ENCODE measurements around the gene FBXW2.

FBXW2 gene

GRCh38 chr9:120783602-120784047 lies 9.6 kb downstream of the FBXW2 start:
- H3K79me2 ChIP-seq (ENCODE audit: insufficient read depth, low read length), result peaks cover 98% of the 10 kb centered on the region
- H3F3A ChIP-seq (ENCODE audit: low read depth), result no peaks in the 10 kb centered on the region
- peak overlapping the region; percentile 43 for H3K4me3 ChIP-seq (ENCODE audit: low read length, poor library complexity, severe bottlenecking)
- H3K4me2 ChIP-seq (ENCODE audit: low read depth, low read length, poor library complexity, severe bottlenecking), result peak overlapping the region; percentile 65
- peaks cover 29% of the 10 kb centered on the region for H4K20me1 ChIP-seq (ENCODE audit: insufficient read depth, low read length, poor library complexity, severe bottlenecking)
- no peaks in the 10 kb centered on the region for H3K9me3 ChIP-seq (ENCODE audit: insufficient read depth, low read depth, low read length)
- no peak overlapping the region for H3K9ac ChIP-seq (ENCODE audit: low read depth, low read length, poor library complexity, severe bottlenecking)
- no peak overlapping the region for H2AFZ ChIP-seq (ENCODE audit: low read length)
- no peaks in the 10 kb centered on the region for H3K27me3 ChIP-seq (ENCODE audit: insufficient read depth, low read length, poor library complexity, severe bottlenecking)
- no peaks in the 10 kb centered on the region for H3K9me2 ChIP-seq (replicated peaks; ENCODE audit: low read depth, low read length)
- H3K4me1 ChIP-seq (ENCODE audit: insufficient read depth, low read length, poor library complexity, severe bottlenecking), result peaks cover 48% of the 10 kb centered on the region
- H3K36me3 ChIP-seq (ENCODE audit: insufficient read depth, low read length), result peaks cover 25% of the 10 kb centered on the region
- TF ChIP-seq CTCF (conservative IDR thresholded peaks at IDR 0.05; ENCODE audit: low read length), result no peak
- no peak for TF ChIP-seq EZH2phosphoT487 (IDR thresholded peaks at IDR 0.05; ENCODE audit: borderline replicate concordance)

DNA sequence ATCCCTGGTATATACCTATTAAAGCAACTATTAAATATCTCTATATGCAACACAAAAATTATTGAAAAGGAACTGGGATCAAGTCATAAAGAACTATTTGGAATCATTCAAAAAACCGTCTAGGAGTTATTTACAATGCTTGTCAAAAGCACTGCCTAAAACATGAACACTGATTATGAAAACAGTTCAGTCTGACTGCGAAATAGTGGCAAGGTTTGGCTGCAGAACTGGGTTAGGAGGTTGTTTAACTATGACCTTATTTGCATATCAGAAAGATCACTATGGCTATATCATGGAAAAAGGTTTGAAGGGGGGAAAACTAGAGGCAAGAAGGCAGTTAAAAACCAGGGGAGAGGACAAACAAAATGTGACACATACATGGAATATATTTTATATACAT lies 12.0 kb downstream of the FBXW2 start:
- Histone ChIP-seq H3K36me3 (ENCODE audit: insufficient read depth, low read length) (peaks cover 38% of the 10 kb centered on the region), H3K27me3 (ENCODE audit: insufficient read depth, low read length, poor library complexity, severe bottlenecking) (no peaks in the 10 kb centered on the region), H2AFZ (ENCODE audit: low read length) (no peak overlapping the region), H3K79me2 (ENCODE audit: insufficient read depth, low read length) (peaks cover 79% of the 10 kb centered on the region), H3F3A (ENCODE audit: low read depth) (no peaks in the 10 kb centered on the region), H3K9ac (ENCODE audit: low read depth, low read length, poor library complexity, severe bottlenecking) (no peak overlapping the region), H3K9me2 (replicated peaks; ENCODE audit: low read depth, low read length) (no peaks in the 10 kb centered on the region), H3K4me2 (ENCODE audit: low read depth, low read length, poor library complexity, severe bottlenecking) (peak overlapping the region; percentile 18), H3K9me3 (ENCODE audit: insufficient read depth, low read depth, low read length) (no peaks in the 10 kb centered on the region), H3K4me3 (ENCODE audit: low read length, poor library complexity, severe bottlenecking) (no peak overlapping the region), H3K4me1 (ENCODE audit: insufficient read depth, low read length, poor library complexity, severe bottlenecking) (peaks cover 32% of the 10 kb centered on the region), H4K20me1 (ENCODE audit: insufficient read depth, low read length, poor library complexity, severe bottlenecking) (peaks cover 18% of the 10 kb centered on the region)
- TF ChIP-seq EZH2phosphoT487 (IDR thresholded peaks at IDR 0.05; ENCODE audit: borderline replicate concordance) (no peak), CTCF (conservative IDR thresholded peaks at IDR 0.05; ENCODE audit: low read length) (no peak)

- Histone ChIP-seq H3K9me3 (ENCODE audit: insufficient read depth, low read depth, low read length) (no peaks in the 10 kb centered on the region), H3K9ac (ENCODE audit: low read depth, low read length, poor library complexity, severe bottlenecking) (no peak overlapping the region), H3K4me2 (ENCODE audit: low read depth, low read length, poor library complexity, severe bottlenecking) (peak overlapping the region; percentile 18), H3K4me3 (ENCODE audit: low read length, poor library complexity, severe bottlenecking) (no peak overlapping the region), H3K36me3 (ENCODE audit: insufficient read depth, low read length) (peaks cover 40% of the 10 kb centered on the region), H3K27me3 (ENCODE audit: insufficient read depth, low read length, poor library complexity, severe bottlenecking) (no peaks in the 10 kb centered on the region), H3K4me1 (ENCODE audit: insufficient read depth, low read length, poor library complexity, severe bottlenecking) (peaks cover 24% of the 10 kb centered on the region), H2AFZ (ENCODE audit: low read length) (no peak overlapping the region), H4K20me1 (ENCODE audit: insufficient read depth, low read length, poor library complexity, severe bottlenecking) (peaks cover 11% of the 10 kb centered on the region), H3K9me2 (replicated peaks; ENCODE audit: low read depth, low read length) (no peaks in the 10 kb centered on the region), H3F3A (ENCODE audit: low read depth) (no peaks in the 10 kb centered on the region), H3K79me2 (ENCODE audit: insufficient read depth, low read length) (peaks cover 70% of the 10 kb centered on the region)
- TF ChIP-seq EZH2phosphoT487 (IDR thresholded peaks at IDR 0.05; ENCODE audit: borderline replicate concordance), result no peak
Observed at GRCh38 chr9:120780367-120780766, 12.8 kb downstream of the FBXW2 start.

GRCh38 chr9:120779227-120779626 lies 14.0 kb downstream of the FBXW2 start:
- TF ChIP-seq EZH2phosphoT487 (IDR thresholded peaks at IDR 0.05; ENCODE audit: borderline replicate concordance), result no peak
- no peak for TF ChIP-seq CTCF (conservative IDR thresholded peaks at IDR 0.05; ENCODE audit: low read length)
- Histone ChIP-seq H3K4me1 (ENCODE audit: insufficient read depth, low read length, poor library complexity, severe bottlenecking) (peaks cover 18% of the 10 kb centered on the region), H3F3A (ENCODE audit: low read depth) (no peaks in the 10 kb centered on the region), H3K36me3 (ENCODE audit: insufficient read depth, low read length) (peaks cover 43% of the 10 kb centered on the region), H3K9me2 (replicated peaks; ENCODE audit: low read depth, low read length) (no peaks in the 10 kb centered on the region), H4K20me1 (ENCODE audit: insufficient read depth, low read length, poor library complexity, severe bottlenecking) (peaks cover 8% of the 10 kb centered on the region), H3K79me2 (ENCODE audit: insufficient read depth, low read length) (peaks cover 59% of the 10 kb centered on the region), H3K27me3 (ENCODE audit: insufficient read depth, low read length, poor library complexity, severe bottlenecking) (no peaks in the 10 kb centered on the region), H3K9me3 (ENCODE audit: insufficient read depth, low read depth, low read length) (no peaks in the 10 kb centered on the region), H3K9ac (ENCODE audit: low read depth, low read length, poor library complexity, severe bottlenecking) (no peak overlapping the region), H2AFZ (ENCODE audit: low read length) (no peak overlapping the region), H3K4me3 (ENCODE audit: low read length, poor library complexity, severe bottlenecking) (no peak overlapping the region), H3K4me2 (ENCODE audit: low read depth, low read length, poor library complexity, severe bottlenecking) (no peak overlapping the region)

Data from Loucy (cell line).